Mesendoderm (in vitro differentiated cells): ENCODE measurements around the gene GCNT2.
"Not testable (repeated sequence)": the region's sequence is repeated elsewhere in the genome, so short reads cannot be mapped to it uniquely, and the experiment has no call there.

Source experiments
- DNase-seq: peaks from one replicate; pipeline ENCODE4 v3.0.0; 2013
- H2AK5ac ChIP-seq: 2 replicates; pipeline ENCODE4 v1.6.1; 2013; ENCODE audit warnings: low read length, inconsistent platforms
- H2BK120ac ChIP-seq: 2 replicates; pipeline ENCODE4 v1.6.1; 2013; ENCODE audit warnings: low read depth, mild to moderate bottlenecking, low read length, moderate library complexity, mixed read lengths
- H2BK15ac ChIP-seq: replicated peaks from 2 replicates; pipeline ENCODE4 v1.6.1; 2013; ENCODE audit warnings: low read depth, mild to moderate bottlenecking, moderate library complexity
- H2BK5ac ChIP-seq: 2 replicates; pipeline ENCODE4 v1.6.1; 2013; ENCODE audit warnings: low read length, inconsistent platforms
- H3K18ac ChIP-seq: 2 replicates; pipeline ENCODE4 v1.6.1; 2013; ENCODE audit warnings: mild to moderate bottlenecking, low read length, mixed read lengths
- H3K23ac ChIP-seq: one replicate; pipeline ENCODE4 v1.6.1; 2013; ENCODE audit warnings: low read length
- H3K27ac ChIP-seq: 2 replicates; pipeline ENCODE4 v1.5.1; 2013; ENCODE audit warnings: low read depth, mild to moderate bottlenecking, inconsistent platforms, low read length, moderate library complexity
- H3K27me3 ChIP-seq: 2 replicates; pipeline ENCODE4 v1.6.1; 2013; ENCODE audit warnings: low read length, control low read depth, mild to moderate bottlenecking, inconsistent platforms; ENCODE audit not compliant: insufficient read depth, poor library complexity
- H3K36me3 ChIP-seq: 2 replicates; pipeline ENCODE4 v1.6.1; 2013; ENCODE audit warnings: low read length, inconsistent platforms; ENCODE audit not compliant: control insufficient read depth, insufficient read depth
- H3K4ac ChIP-seq: one replicate; pipeline ENCODE4 v1.6.1; 2013; ENCODE audit warnings: low read depth, mild to moderate bottlenecking, low read length, moderate library complexity
- H3K4me1 ChIP-seq: 2 replicates; pipeline ENCODE4 v1.6.1; 2013; ENCODE audit warnings: low read depth, low read length, inconsistent platforms; ENCODE audit not compliant: control insufficient read depth
- H3K4me2 ChIP-seq: 2 replicates; pipeline ENCODE4 v1.6.1; 2013; ENCODE audit warnings: low read length
- H3K4me3 ChIP-seq: 2 replicates; pipeline ENCODE4 v1.5.1; 2013; ENCODE audit warnings: mild to moderate bottlenecking, low read length
- H3K56ac ChIP-seq: one replicate; pipeline ENCODE4 v1.6.1; 2013; ENCODE audit warnings: low read length
- H3K79me1 ChIP-seq: 2 replicates; pipeline ENCODE4 v1.6.1; 2013; ENCODE audit warnings: low read length, inconsistent platforms
- H3K79me2 ChIP-seq: 2 replicates; pipeline ENCODE4 v1.6.1; 2013; ENCODE audit warnings: mild to moderate bottlenecking, low read length; ENCODE audit not compliant: control insufficient read depth, insufficient read depth
- H3K9ac ChIP-seq: 2 replicates; pipeline ENCODE4 v1.6.1; 2013; ENCODE audit warnings: low read length, inconsistent platforms
- H4K5ac ChIP-seq: one replicate; pipeline ENCODE4 v1.6.1; 2013; ENCODE audit warnings: low read length
- H4K8ac ChIP-seq: one replicate; pipeline ENCODE4 v1.6.1; 2013; ENCODE audit warnings: low read depth, mild to moderate bottlenecking, control low read depth, low read length, moderate library complexity
- WGBS: extraction: QIAGEN DNeasy Blood & Tissue Kit; methylation state at CpG from one replicate; pipeline ENCODE4 v1.1.7; 2013; ENCODE audit warnings: low lambda C conversion rate, missing lambda C conversion rate; ENCODE audit not compliant: insufficient coverage; ENCODE audit errors: extremely low coverage; 5-methylcytosine and 5-hydroxymethylcytosine counted together

Gene GCNT2

GRCh38 chr6:10487668-10488327 is 33.4 kb upstream of the GCNT2 start:
- WGBS, result no CpG with 5 or more reads among the region's 44 CpGs

GRCh38 chr6:10491463-10491862 is 29.7 kb upstream of the GCNT2 start:
- no peak overlapping the region for H3K27ac ChIP-seq
- H3K18ac ChIP-seq, result no peak overlapping the region
- H4K8ac ChIP-seq, result no peak overlapping the region
- no peak overlapping the region for H3K4me2 ChIP-seq
- no peak overlapping the region for H3K23ac ChIP-seq
- no peak for DNase-seq
- H3K4ac ChIP-seq, result no peak overlapping the region
- no peak overlapping the region for H2BK5ac ChIP-seq
- no peaks in the 10 kb centered on the region for H3K79me2 ChIP-seq
- no peak overlapping the region for H3K9ac ChIP-seq
- H3K4me1 ChIP-seq, result no peaks in the 10 kb centered on the region
- no peak overlapping the region for H4K5ac ChIP-seq
- no peaks in the 10 kb centered on the region for H3K79me1 ChIP-seq
- no CpG with 5 or more reads among the region's 32 CpGs for WGBS
- H3K56ac ChIP-seq, result no peak overlapping the region
- no peak overlapping the region for H2AK5ac ChIP-seq
- H2BK120ac ChIP-seq, result no peak overlapping the region
- H3K36me3 ChIP-seq, result no peaks in the 10 kb centered on the region
- H3K27me3 ChIP-seq, result no peaks in the 10 kb centered on the region
- no peak overlapping the region for H3K4me3 ChIP-seq
- no peak overlapping the region for H2BK15ac ChIP-seq

More at GRCh38 chr6:10487668-10488327, 33.4 kb upstream of the GCNT2 start:
- H4K5ac ChIP-seq, result no peak overlapping the region
- H3K23ac ChIP-seq, result no peak overlapping the region
- H2BK120ac ChIP-seq, result no peak overlapping the region
- H3K9ac ChIP-seq, result no peak overlapping the region
- no peak overlapping the region for H3K18ac ChIP-seq
- H3K79me2 ChIP-seq, result no peaks in the 10 kb centered on the region
- no peak overlapping the region for H3K27ac ChIP-seq
- no peaks in the 10 kb centered on the region for H3K27me3 ChIP-seq
- no peak overlapping the region for H2BK15ac ChIP-seq
- H3K4me1 ChIP-seq, result no peaks in the 10 kb centered on the region
- no peak overlapping the region for H4K8ac ChIP-seq
- DNase-seq, result no peak
- H2BK5ac ChIP-seq, result no peak overlapping the region
- H3K4me2 ChIP-seq, result no peak overlapping the region
- no peak overlapping the region for H3K4me3 ChIP-seq
- no peak overlapping the region for H2AK5ac ChIP-seq
- H3K79me1 ChIP-seq, result no peaks in the 10 kb centered on the region
- no peaks in the 10 kb centered on the region for H3K36me3 ChIP-seq
- H3K56ac ChIP-seq, result peak overlapping the region; percentile 25
- no peak overlapping the region for H3K4ac ChIP-seq

GRCh38 chr6:10491905-10492304 is 29.2 kb upstream of the GCNT2 start:
- not testable (repeated sequence) for H3K56ac ChIP-seq, H4K8ac ChIP-seq, H2BK5ac ChIP-seq, H2AK5ac ChIP-seq, H3K18ac ChIP-seq, H3K23ac ChIP-seq, H3K4me3 ChIP-seq, H4K5ac ChIP-seq, H2BK120ac ChIP-seq, H3K9ac ChIP-seq, H3K27me3 ChIP-seq, H3K4me2 ChIP-seq, H3K79me2 ChIP-seq, DNase-seq, H3K79me1 ChIP-seq, H2BK15ac ChIP-seq, H3K4ac ChIP-seq, H3K27ac ChIP-seq, H3K4me1 ChIP-seq, H3K36me3 ChIP-seq
- no CpG with 5 or more reads among the region's 3 CpGs for WGBS

GRCh38 chr6:10495029-10495428 is 26.1 kb upstream of the GCNT2 start:
- Histone ChIP-seq H3K4me1 (no peaks in the 10 kb centered on the region), H3K9ac (no peak overlapping the region), H3K79me2 (no peaks in the 10 kb centered on the region), H3K79me1 (no peaks in the 10 kb centered on the region), H3K18ac (no peak overlapping the region), H3K27ac (no peak overlapping the region), H2BK120ac (no peak overlapping the region), H3K4me3 (no peak overlapping the region), H3K4ac (no peak overlapping the region), H3K56ac (no peak overlapping the region), H3K4me2 (no peak overlapping the region), H2BK5ac (no peak overlapping the region), H4K8ac (no peak overlapping the region), H3K36me3 (no peaks in the 10 kb centered on the region), H4K5ac (no peak overlapping the region), H2BK15ac (no peak overlapping the region), H3K23ac (no peak overlapping the region), H3K27me3 (no peaks in the 10 kb centered on the region), H2AK5ac (no peak overlapping the region)
- whole genome bisulfite sequencing, result no CpG with 5 or more reads among the region's 14 CpGs
- no peak for DNase-seq

- H3K79me2 ChIP-seq, result no peaks in the 10 kb centered on the region
- H3K79me1 ChIP-seq, result no peaks in the 10 kb centered on the region
- H4K8ac ChIP-seq, result no peak overlapping the region
- no peak overlapping the region for H2BK120ac ChIP-seq
- no peak overlapping the region for H3K4ac ChIP-seq
- no peak overlapping the region for H3K4me3 ChIP-seq
- no peak for DNase-seq
- no peak overlapping the region for H2BK15ac ChIP-seq
- no peak overlapping the region for H3K56ac ChIP-seq
- H3K4me2 ChIP-seq, result no peak overlapping the region
- no peaks in the 10 kb centered on the region for H3K4me1 ChIP-seq
- no peak overlapping the region for H2AK5ac ChIP-seq
- H3K23ac ChIP-seq, result no peak overlapping the region
- H3K36me3 ChIP-seq, result no peaks in the 10 kb centered on the region
- WGBS, result no CpG with 5 or more reads among the region's 6 CpGs
- no peak overlapping the region for H3K18ac ChIP-seq
- H4K5ac ChIP-seq, result no peak overlapping the region
- H3K27ac ChIP-seq, result no peak overlapping the region
- no peaks in the 10 kb centered on the region for H3K27me3 ChIP-seq
- H2BK5ac ChIP-seq, result no peak overlapping the region
- H3K9ac ChIP-seq, result no peak overlapping the region
These were observed 15.6 kb upstream of the GCNT2 start for GRCh38 chr6:10505529-10505928.

- no peak overlapping the region for H2BK15ac ChIP-seq
- H3K4me2 ChIP-seq, result no peak overlapping the region
- H3K4me3 ChIP-seq, result no peak overlapping the region
- no peaks in the 10 kb centered on the region for H3K4me1 ChIP-seq
- no peak overlapping the region for H3K56ac ChIP-seq
- H3K79me2 ChIP-seq, result no peaks in the 10 kb centered on the region
- no CpG with 5 or more reads among the region's 6 CpGs for WGBS
- no peak overlapping the region for H2AK5ac ChIP-seq
- H3K27me3 ChIP-seq, result no peaks in the 10 kb centered on the region
- H3K23ac ChIP-seq, result no peak overlapping the region
- H3K18ac ChIP-seq, result no peak overlapping the region
- no peak overlapping the region for H3K9ac ChIP-seq
- no peaks in the 10 kb centered on the region for H3K79me1 ChIP-seq
- no peak overlapping the region for H3K4ac ChIP-seq
- H3K36me3 ChIP-seq, result no peaks in the 10 kb centered on the region
- no peak overlapping the region for H4K5ac ChIP-seq
- no peak overlapping the region for H2BK120ac ChIP-seq
- H2BK5ac ChIP-seq, result no peak overlapping the region
- no peak overlapping the region for H4K8ac ChIP-seq
- no peak for DNase-seq
- H3K27ac ChIP-seq, result no peak overlapping the region
These were observed 13.9 kb upstream of the GCNT2 start for GRCh38 chr6:10507298-10507697.
